Eye (tissue), 1 donor: Measurements from ENCODE around the gene ARHGAP18.

Experiments
- DNase-seq: peaks from one replicate; pipeline ENCODE4 v3.0.0-alpha.2; 2015

The ARHGAP18 gene

GRCh38 chr6:129686941-129687627 lies 22.9 kb downstream of the ARHGAP18 start:
- DNase-seq: no peak

GRCh38 chr6:129685662-129686031 lies 24.3 kb downstream of the ARHGAP18 start:
- no peak for DNase-seq

- no peak for DNase-seq
Measured at GRCh38 chr6:129684903-129685661, 24.9 kb downstream of the ARHGAP18 start.

- DNase-seq: no peak
Measured at GRCh38 chr6:129684323-129684884, 25.6 kb downstream of the ARHGAP18 start.

- no peak for DNase-seq
Measured at GRCh38 chr6:129683601-129684322, 26.2 kb downstream of the ARHGAP18 start.

- no peak for DNase-seq
Measured at GRCh38 chr6:129681913-129682205, 28.1 kb downstream of the ARHGAP18 start.

- DNase-seq: no peak
Measured at GRCh38 chr6:129680633-129681032, 29.3 kb downstream of the ARHGAP18 start.

GRCh38 chr6:129679758-129680157 lies 30.2 kb downstream of the ARHGAP18 start:
- no peak for DNase-seq

GRCh38 chr6:129679275-129679674 lies 30.7 kb downstream of the ARHGAP18 start:
- DNase-seq: no peak

- no peak for DNase-seq
Measured at GRCh38 chr6:129678463-129678862, 31.5 kb downstream of the ARHGAP18 start.

GRCh38 chr6:129677620-129678325 lies 32.2 kb downstream of the ARHGAP18 start:
- DNase-seq: no peak

- DNase-seq: no peak
Measured at GRCh38 chr6:129675669-129676472, 34.1 kb downstream of the ARHGAP18 start.

GRCh38 chr6:129673748-129674147 lies 36.2 kb downstream of the ARHGAP18 start:
- DNase-seq: no peak

- no peak for DNase-seq
Measured at GRCh38 chr6:129672881-129673631, 36.9 kb downstream of the ARHGAP18 start.

GRCh38 chr6:129672341-129672682 lies 37.7 kb downstream of the ARHGAP18 start:
- no peak for DNase-seq

- DNase-seq: no peak
Measured at GRCh38 chr6:129671442-129672340, 38.3 kb downstream of the ARHGAP18 start.

GRCh38 chr6:129670634-129671033 lies 39.3 kb downstream of the ARHGAP18 start:
- DNase-seq: no peak

- DNase-seq: no peak
Measured at GRCh38 chr6:129667621-129668020, 42.4 kb downstream of the ARHGAP18 start.

- DNase-seq: no peak
Measured at GRCh38 chr6:129667034-129667433, 42.9 kb downstream of the ARHGAP18 start.

- no peak for DNase-seq
Measured at GRCh38 chr6:129665555-129665954, 44.4 kb downstream of the ARHGAP18 start.
